SK-N-SH treated with all-trans-retinoic acid at 6 μM for 48 hours (cell line): ENCODE measurements around the gene NEU2.

Source experiments
- CSDC2 ChIP-seq: fragments of 250-450 bp; sonication (Bioruptor Pico); IDR thresholded peaks from 2 replicates; pipeline ENCODE4 v1.5.0; 2020; ENCODE audit warnings: mild to moderate bottlenecking, moderate library complexity
- ZFP30 ChIP-seq: fragments of 450-650 bp; formaldehyde crosslinking; IDR thresholded peaks from 2 replicates; pipeline ENCODE4 v1.5.0; 2022; ENCODE audit warnings: mild to moderate bottlenecking, moderate library complexity
- ZNF8 ChIP-seq: fragments of 450-650 bp; formaldehyde crosslinking; IDR thresholded peaks from 2 replicates; pipeline ENCODE4 v1.5.0; 2020; ENCODE audit warnings: mild to moderate bottlenecking, moderate library complexity

GRCh38 chr2:233010569-233011267 lies 21.8 kb upstream of the NEU2 start:
- TF ChIP-seq CSDC2 (no peak), ZNF8 (CRISPR knock-in tag) (no peak), ZFP30 (no peak)
